Iris pigment epithelial cell (primary cell): ENCODE results near the gene IAPP.
"Not testable (repeated sequence)": the region's sequence is repeated elsewhere in the genome, so short reads cannot be mapped to it uniquely, and the experiment has no call there.

Experiments
- DNase-seq: peaks from one replicate; pipeline ENCODE4 v3.0.0-alpha.2; 2011; ENCODE audit warnings: low read depth

The IAPP gene

DNA sequence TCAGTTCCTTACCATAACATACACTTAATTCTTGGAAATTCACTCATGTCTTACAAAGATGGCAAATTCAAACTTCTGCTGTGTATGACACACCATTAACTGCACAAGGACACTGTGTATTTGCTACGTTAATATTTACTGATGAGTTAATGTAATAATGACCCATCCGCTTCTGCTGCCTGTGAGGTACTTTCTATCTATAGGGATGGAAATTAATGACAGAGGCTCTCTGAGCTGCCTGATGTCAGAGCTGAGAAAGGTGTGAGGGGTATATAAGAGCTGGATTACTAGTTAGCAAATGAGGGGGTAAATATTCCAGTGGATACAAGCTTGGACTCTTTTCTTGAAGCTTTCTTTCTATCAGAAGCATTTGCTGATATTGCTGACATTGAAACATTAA, at the start of gene IAPP:
IAPP (plus strand) TSS at position 301 of the 400 bp plus-strand sequence. CDS start 450 bp downstream, outside the sequence.
- no peak for DNase-seq

DNA sequence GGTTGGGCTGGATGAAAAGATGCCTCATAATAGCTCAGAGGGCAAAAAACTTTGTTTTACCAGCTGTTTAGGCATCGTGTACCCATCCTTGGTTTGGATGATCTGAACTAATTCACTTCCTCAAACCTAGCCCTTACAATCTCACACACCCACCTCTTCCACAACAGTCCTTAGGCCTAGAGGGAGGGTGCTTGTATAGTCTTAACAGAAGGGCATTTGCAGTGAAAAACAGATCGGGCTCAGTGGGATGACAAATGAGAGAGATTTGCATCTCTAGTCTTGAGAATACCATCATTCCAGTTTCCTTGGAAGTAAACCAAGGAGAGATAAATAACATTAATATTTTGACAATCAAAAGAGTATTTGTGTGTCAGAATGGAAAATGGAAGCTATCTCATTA, 49.0 kb upstream of the IAPP start:
- DNase-seq, result no peak

DNA sequence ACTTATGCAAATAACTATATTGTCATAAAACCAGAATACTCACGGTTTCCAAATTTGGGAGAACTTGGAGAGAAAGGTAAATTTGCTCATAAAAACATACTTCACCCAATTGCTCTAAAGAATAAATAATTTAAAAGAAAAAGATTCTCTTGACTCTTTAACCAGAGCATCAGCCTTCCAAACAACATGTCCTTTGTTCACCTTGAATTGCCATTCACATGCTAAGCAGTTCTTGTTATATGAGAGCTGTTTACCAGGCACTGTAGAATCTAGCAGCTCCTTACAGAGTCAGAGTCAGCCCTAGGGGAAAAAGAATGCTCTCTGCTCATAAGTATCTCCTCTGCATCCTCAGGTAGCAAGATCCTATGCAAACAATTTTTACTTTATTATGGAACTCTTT, 48.2 kb upstream of the IAPP start:
- no peak for DNase-seq

DNA sequence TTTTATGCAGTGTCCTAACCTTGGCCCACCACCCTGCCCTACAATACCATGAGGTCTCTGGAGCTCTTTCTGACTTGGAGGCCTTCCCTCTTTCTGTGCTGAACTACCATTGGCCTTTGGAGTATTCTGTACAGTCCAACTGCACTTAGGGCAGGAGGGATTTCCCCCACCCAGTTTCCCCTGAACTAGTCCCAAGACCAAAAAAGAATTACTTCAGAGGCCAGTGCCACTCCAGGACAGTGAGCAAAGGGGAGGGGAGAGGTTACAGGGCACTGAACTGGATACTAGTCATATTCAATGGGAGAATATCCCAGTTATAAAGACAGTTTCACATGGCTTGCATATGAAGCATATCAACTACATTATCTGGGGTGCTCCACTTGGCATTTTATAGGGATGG, 44.1 kb upstream of the IAPP start:
- no peak for DNase-seq

DNA sequence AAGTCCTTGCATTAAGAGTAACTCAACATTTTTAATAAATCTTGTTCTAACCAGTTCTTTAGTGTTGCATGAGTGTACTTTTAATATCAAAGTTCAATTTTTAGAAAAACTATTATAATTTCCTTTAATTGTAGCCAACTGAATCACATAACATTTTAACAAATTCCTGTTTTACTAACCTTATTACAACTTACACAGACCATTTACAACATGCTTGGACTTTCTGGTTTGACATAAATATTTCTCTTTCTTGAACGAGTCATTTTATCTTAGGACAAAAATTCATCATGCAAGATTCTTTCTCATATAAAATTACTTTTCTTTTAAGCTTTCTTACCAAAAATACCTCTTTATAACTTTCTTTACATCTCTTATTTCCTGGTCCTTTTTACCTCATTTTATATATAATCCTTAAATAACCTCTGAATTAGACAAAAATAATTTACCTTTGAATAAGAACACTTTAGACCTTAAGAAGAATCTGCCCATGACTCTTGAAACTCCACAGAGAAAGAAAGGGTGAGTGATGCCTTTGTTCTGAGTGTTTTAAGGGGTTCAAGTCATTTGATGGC, 41.9 kb upstream of the IAPP start:
- peak; percentile 20 for DNase-seq

DNA sequence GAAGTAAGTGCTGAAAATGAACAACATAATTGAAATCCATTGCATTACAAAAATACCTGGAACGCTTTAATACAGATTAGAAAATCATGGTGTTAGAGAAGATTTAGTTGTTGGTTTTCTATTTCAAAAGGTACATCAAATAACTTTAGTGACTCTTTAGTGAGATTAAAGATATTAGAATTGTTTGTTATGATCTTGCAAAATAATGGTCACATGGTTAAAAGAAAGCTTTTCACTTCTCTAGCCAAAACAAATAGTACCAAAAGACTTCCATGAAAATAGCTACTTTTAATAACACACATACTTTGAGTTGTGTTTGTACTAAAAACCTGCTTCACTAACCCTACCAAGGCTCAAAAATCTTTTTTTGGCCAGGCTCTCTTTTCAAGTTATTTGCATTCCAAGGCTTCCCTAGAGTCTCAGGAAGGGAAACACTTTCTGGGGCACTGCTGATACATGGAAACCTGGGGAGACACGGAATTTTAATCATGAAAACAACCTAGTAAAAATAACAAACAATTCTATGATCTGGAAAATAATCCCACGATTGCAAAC, 37.9 kb upstream of the IAPP start, which contains the start of gene SLCO1A2:
SLCO1A2 (minus strand) TSS at position 147 of the 555 bp plus-strand sequence. CDS start 270 bp downstream, outside the sequence.
- no peak for DNase-seq

DNA sequence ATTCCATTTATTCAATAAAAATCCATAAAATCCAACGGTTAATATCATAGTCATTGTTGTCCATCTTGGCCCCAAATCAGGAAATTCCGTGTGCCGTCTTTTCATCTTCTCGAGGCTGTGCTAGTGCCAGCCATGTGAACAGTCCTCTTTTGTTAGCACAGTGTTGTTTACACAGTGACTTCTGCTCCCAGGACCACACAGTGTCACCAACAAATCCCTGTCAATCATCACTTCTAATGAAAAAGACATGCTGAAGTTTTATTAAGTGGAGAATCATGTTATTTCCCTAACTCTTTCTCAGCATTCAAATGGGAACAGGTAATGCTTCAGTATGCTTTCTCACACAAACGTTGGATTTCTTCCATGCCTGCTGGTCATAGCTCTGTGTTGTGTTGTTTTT, 36.0 kb upstream of the IAPP start:
- no peak for DNase-seq

DNA sequence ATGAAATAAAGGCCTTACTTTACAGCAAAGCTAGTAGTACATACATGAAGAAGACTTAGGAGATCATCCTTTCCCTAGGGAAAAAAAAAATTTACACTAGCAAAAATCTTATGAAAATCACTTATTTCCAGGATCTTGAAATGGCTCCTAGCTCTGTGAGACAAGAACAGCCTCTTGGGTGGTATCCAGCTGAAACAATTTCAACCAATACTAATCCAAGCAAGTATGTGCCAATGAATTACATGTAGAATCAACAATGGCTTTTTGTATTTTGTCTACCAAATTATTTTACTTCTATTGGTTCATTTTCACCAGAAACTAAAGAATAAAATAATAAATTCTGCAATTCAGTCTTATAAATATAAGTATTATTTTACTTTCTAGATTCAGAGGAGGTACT, 35.2 kb upstream of the IAPP start:
- no peak for DNase-seq

DNA sequence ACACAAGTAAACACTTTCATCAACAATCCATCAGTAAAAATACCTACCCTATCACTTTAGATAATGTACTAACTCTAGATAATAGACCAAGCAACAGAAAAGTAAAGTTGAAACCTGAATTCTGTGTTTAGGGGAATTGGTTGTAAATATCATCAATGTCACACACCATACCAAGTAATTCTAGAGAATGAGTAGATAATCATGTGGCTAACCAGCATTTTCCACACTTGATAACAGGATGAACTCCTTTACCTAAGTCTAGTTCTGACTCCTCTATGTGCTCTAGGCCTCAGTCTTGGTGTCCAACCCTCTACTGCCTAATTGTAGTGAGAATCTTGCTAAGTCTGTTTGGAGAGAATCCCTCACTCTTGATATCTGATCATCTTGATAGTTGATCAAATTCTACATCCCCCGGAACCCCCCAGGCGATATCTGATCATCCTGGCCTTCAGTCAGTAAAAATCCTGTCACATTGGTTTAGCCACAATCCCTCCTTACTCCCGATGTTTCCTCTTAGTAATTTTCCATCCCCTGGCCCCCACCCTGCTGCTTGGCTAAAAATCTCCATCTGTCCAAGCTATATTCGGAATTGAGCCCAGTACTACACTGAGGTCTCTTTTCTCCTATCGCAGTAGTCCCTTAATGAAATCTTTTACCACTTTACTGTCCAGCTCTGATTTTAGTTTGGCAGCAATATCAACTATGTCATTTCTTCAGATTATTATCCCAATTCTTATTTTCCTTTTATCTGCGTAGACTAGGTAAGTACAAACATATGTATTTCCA, 34.5 kb upstream of the IAPP start:
- no peak for DNase-seq

DNA sequence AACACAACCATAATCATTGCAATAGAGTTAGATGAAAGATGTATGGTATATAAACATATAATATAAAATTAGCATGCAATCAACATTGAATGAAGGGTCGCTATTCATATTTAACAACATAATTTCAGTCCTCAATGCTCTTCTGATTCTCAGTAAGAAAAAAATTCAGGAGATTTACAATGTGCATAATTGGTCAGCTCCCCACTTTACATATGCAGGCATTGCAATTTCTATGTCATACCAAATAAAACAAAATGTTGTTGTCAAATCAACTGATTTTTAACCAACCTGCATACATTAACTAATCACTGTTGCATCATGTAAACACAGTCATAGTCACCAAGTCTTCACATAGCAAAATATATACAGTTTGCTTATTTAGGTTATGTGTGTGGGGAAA, 32.8 kb upstream of the IAPP start:
- no peak for DNase-seq

DNA sequence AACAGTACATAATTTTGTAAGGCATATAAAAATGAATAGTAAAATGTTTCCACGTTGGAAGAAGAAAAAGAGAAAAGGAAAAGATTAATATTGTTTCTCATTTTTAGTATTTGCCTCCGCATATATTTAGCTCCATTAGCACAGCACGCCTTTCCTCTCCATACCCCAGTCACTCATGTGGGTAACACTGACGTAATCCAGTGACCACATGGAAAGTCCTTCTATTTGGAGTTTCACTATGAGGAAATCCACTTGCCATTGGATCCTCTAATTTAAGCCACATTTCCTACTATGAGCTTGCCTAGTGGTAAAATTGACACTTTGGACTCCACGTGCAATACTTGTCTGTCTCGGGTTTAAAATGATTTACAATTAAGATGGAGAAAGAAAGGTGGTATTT, 32.3 kb upstream of the IAPP start:
- no peak for DNase-seq

DNA sequence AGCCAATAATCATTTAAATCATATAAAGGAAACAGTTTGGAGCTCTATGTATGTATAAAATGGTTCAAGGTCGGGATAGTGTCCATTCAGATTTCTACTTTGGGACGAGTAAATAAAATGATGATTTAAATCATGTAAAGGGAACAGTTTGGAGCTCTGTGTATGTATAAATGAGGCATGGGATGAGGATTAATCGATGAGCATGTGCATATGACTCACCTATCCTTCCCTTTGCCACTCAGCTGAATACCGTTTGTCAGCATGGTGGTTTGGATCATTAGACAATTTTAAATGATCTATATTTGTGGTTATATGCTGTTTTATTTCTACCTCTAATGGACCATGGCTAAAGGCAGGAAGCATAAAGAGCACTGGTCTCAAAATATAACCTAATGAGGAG, 30.9 kb upstream of the IAPP start:
- DNase-seq, result no peak

DNA sequence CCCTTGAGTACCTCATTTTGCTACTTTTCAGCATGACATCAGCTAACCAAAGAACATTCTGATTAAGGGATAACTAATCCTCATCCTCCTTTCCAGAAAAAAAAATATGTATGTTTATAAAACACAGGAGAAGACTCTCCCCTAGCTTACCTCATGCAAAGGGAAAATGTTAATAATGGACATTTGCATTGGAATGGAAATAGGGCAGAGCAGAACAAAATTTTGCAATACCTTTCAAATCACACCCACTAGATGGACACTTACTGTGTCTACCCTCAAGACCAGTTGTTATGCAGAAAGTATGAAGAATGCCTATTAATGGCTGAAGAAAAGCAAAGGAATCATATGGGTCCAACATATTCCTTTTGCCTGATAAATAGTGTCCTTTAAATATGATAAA, 29.1 kb upstream of the IAPP start:
- DNase-seq, result no peak

DNA sequence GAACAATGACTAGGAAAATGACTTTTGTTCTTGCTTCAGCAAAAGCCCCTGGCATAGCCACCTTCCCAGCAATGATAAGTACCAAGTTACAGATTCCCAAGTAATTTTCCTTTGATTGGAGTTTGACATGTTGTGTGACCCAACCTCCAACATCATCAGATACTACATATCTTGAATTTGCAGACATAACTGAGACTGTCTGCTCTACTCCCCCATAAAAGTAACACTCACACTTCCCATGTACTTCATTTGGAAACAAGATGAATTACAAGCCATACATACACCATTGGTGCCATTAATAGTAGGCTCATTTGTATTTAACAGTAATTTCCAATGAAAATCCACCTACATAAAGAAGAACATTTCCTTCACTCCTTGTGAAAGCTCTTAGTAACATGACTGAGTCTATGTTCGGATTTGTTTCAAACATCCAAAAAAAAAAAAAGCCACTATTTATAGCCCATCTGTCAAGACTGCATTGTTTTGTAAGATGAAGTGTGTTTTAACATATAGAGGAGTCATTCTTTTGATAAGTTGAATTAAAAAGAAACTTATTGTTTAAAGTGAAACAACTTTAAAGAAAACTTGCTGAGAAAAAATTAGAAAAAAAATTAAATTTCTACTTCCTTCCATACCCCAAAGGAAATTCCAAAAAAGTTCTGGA, 26.0 kb upstream of the IAPP start:
- DNase-seq, result no peak

DNA sequence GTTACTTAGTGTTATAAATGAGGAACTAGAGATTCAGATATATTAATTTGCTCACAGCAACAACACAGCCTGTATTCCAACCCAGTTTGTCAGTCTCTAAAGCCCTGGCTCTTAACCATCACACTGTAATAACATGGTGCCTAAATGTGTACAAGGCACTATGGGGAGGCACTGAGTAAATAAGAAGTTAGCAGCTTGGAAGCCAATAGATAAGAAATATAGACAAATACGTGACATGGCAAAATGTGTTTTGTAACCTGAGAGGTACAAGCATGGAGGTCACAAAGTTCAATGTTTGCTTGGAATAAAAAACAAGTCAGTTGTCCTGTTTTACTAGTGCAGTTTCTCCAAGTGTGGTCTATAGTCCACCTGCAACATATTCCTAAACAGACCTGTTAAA, 21.7 kb upstream of the IAPP start:
- DNase-seq, result no peak

DNA sequence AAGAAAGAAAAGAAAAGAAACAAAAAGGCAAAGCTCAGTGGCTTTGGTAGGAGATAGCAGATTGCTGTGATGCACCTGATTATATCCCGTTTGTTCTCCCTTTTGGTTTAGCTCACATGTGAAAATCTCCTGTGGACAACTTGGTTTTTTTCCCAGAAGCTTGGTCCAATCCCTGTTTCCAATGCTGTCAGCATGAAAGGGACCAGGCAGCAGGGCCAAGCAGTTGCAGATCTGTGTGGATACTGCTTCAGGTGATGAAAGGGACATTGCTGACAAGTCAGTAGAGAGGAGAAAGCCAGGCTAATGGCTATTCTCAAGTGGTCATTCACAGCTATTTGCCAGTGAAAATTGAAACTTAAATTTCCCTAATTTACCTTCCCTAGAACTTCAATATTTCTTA, 19.2 kb upstream of the IAPP start:
- DNase-seq, result no peak

DNA sequence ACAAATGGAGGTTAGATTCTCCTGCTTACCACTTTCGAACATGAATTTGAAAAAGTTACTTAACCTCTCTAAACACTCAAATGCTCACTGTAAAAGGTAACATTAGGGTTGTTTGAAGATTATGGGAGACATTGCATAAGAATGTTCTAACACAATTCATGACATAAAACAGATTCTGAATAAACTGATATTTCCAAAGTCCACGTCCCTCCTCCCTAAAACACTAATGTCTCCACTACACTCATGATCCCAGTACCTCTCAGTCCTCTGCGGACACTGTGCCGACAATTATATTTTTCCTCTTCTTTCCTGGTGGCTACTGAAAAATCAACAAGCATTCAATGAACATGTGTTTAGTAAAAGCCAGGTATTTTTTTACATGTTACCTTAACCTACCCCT, 18.8 kb upstream of the IAPP start:
- no peak for DNase-seq

DNA sequence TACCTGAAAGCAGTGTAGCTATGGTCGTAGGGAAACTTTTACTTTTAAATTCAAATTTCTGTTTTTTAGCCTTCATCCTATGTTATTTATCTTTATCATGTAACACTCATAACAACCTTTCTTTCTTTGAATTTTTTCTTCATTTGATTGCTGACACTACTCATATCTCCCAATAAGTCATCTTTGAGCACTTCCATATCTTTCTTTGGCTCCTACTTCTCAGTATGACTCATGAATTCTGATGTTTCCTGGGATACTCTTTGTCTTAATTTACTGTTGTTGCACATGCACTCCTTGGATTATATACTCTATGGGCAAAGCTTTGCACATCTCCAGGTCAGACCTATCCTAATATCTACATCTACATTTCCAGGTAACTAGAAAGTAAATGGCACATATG, 18.1 kb upstream of the IAPP start:
- no peak for DNase-seq

DNA sequence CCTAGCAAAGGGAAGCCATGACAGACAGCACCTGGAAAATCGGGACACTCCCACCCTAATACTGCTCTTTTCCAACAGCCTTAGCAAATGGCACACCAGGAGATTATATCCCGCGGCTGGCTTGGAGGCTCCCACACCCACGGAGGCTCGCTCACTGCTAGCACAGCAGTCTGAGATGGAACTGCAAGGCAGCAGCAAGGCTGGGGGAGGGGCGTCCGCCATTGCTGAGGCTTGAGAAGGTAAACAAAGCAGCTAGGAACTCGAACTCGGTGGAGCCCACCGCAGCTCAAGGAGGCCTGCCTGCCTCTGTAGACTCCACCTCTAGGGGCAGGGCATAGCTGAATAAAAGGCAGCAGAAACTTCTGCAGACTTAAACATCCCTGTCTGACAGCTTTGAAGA, 12.1 kb upstream of the IAPP start:
- not testable (repeated sequence) for DNase-seq

DNA sequence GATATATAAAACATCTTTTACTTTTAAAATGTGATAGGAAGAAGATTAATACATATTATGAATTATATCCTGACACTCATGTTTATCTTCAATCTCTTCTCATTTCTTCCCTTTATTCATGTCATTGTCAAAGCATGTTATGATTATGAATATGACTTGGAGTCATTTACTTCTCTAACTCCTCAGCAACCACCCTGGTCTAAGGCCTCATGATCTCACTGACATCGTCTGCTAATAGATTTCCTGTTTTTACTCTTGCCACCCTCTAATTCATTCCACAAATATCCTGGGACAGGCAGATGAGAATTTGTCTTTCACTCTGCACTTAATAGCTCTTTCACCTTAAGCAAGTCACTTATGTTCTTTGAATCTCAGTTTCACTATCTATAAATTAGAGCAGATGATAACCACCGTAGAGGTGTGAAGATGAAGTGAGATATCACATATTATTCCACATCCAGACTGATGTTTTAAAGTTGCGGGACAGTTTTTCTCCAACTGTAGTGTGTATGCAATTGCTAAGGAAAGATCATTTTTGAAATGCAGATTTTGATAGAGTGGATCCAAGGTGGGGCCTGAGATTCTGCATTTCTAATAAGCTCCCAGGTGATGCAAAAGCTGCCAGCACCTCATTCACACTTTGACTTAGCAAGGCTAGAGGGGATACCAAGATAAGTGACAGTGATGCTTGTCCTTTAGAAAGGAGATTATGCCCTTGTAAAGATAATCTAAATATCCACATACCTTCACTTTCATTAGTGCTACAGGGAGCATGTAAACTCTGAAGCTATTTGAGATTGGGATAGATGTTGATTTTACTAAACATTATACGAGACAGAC, 3.3 kb upstream of the IAPP start:
- no peak for DNase-seq

DNA sequence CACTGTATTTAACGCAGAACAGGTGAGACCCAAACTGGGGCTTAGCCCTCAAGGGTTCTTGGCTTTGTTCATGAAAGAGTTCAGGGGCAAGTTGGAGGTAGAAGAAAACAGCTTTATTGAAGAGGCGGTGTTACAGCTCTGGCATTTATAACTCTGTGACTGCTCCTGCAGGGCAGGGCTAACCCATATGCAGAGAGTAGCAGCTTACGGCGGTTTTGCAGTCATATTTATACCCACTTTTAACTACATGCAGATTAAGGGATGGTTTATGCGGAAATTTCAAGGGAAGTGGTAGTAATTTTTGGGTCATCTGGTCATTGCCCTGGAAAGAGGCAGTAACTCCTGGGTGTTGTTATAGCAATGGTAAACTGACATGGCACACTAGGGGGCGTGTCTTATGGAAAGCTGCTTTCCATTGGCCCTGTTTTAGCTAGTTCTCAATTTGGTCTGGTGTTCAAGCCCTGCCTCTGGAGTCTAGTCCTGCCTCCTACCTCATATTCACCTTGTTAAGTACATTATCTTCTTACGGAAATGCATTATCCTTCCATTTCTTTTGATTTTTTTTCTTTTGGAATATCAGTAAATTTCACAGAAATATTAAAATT, 1.8 kb upstream of the IAPP start:
- no peak for DNase-seq

DNA sequence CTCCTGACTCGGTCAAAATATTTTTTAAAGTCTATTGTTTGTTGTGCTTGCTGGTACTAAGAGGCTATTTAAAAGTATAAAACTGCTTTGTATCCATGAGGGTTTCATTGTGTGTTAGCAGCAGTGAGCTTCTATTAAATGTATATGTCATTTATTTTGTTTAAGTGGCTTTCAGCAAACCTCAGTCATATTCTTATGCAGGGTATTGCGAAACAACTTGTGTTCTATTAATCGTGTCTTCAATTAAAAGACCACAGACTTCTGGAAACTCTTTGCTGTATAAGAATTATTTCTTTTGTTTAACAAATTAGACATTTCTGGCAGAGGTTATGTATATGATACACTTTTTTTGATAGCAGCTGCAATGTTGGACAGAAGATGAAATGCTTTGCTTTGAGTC, 6.5 kb downstream of the IAPP start:
- DNase-seq, result no peak
